ENCODE measurements around the gene NFATC2. TPM values are rescaled to one million over a fixed set of nuclear protein-coding genes. Genes with fewer than 3 reads are reported as not detected.

Gene NFATC2
- polyA plus RNA-seq, 1 experiment = 0.21 TPM

- Histone ChIP-seq H3K4me3 (ENCODE audit: low read depth, low read length) (no peak overlapping the region), H3K36me3 (ENCODE audit: control insufficient read depth, insufficient read depth, low read length) (no peaks in the 10 kb centered on the region), H3K27me3 (ENCODE audit: control insufficient read depth, insufficient read depth, low read length) (no peaks in the 10 kb centered on the region)
- TF ChIP-seq, protein P1, sequence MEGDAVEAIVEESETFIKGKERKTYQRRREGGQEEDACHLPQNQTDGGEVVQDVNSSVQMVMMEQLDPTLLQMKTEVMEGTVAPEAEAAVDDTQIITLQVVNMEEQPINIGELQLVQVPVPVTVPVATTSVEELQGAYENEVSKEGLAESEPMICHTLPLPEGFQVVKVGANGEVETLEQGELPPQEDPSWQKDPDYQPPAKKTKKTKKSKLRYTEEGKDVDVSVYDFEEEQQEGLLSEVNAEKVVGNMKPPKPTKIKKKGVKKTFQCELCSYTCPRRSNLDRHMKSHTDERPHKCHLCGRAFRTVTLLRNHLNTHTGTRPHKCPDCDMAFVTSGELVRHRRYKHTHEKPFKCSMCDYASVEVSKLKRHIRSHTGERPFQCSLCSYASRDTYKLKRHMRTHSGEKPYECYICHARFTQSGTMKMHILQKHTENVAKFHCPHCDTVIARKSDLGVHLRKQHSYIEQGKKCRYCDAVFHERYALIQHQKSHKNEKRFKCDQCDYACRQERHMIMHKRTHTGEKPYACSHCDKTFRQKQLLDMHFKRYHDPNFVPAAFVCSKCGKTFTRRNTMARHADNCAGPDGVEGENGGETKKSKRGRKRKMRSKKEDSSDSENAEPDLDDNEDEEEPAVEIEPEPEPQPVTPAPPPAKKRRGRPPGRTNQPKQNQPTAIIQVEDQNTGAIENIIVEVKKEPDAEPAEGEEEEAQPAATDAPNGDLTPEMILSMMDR (IDR thresholded peaks at IDR 0.05; ENCODE audit: insufficient read depth, low read depth, low read length) = no peak
- CTCF ChIA-PET = no interaction called here
- POLR2A ChIA-PET = no interaction called here
- DNase-seq (ENCODE audit: low read depth) = no peak
Measured at GRCh38 chr20:51450221-51450712, 92.3 kb downstream of the NFATC2 start.

DNA sequence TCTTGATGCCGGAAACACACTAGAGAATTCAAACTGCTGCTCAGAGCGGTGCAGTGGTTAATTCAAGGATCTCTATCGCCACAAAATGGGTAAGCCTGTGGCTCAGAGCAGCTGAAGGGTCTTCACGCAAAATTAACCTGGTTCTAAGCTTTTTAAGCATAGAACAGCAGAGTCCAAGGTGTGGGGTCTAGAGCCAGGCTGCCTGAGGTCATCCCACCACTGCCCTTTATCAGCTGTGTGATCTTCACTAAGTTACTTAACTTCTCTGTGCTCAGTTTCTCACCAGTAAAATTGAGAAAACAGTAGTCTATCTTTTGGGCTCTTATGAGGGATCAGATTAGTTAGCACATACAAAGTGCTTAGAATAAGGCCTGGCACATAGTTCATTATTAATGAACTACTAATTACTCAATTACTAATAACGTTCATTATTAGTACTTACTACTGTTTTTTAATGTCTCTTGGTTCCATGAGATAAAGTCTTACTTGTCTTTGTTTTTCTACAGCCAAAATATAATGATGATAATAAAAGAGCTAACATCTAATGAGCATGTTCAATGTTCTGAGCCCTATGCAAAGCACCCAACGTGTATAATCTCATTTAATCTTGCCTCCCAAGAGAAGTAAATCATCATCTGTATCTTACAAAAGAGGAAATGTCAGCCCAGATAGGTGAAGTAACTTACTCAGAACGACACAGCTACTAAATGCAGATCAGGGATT lies 92.9 kb downstream of the NFATC2 start:
- TF ChIP-seq, protein P1 (IDR thresholded peaks at IDR 0.05; ENCODE audit: insufficient read depth, low read depth, low read length) = no peak
- ChIA-PET POLR2A (no interaction called here), CTCF (interaction anchor here (1.6 kb wide), 1 partner anchor 145 kb away, joined by 4 read pairs; no protein-coding TSS in a partner anchor)
- no peak overlapping the region for H3K4me3 ChIP-seq (ENCODE audit: low read depth, low read length)
- no peaks in the 10 kb centered on the region for H3K36me3 ChIP-seq (ENCODE audit: control insufficient read depth, insufficient read depth, low read length)
- no peaks in the 10 kb centered on the region for H3K27me3 ChIP-seq (ENCODE audit: control insufficient read depth, insufficient read depth, low read length)
- no peak for DNase-seq (ENCODE audit: low read depth)

GRCh38 chr20:51447765-51448148 lies 94.8 kb downstream of the NFATC2 start:
- H3K36me3 ChIP-seq (ENCODE audit: control insufficient read depth, insufficient read depth, low read length) = no peaks in the 10 kb centered on the region
- no peaks in the 10 kb centered on the region for H3K27me3 ChIP-seq (ENCODE audit: control insufficient read depth, insufficient read depth, low read length)
- POLR2A ChIA-PET = no interaction called here
- TF ChIP-seq, protein P1 (IDR thresholded peaks at IDR 0.05; ENCODE audit: insufficient read depth, low read depth, low read length) = no peak
- CTCF ChIA-PET = interaction anchor here (1.3 to 1.4 kb wide), 3 partner anchors 8 to 460 kb away, joined by 4 to 5 read pairs (median 4); no protein-coding TSS in a partner anchor
- no peak overlapping the region for H3K4me3 ChIP-seq (ENCODE audit: low read depth, low read length)
- no peak for DNase-seq (ENCODE audit: low read depth)

- no peaks in the 10 kb centered on the region for H3K36me3 ChIP-seq (ENCODE audit: control insufficient read depth, insufficient read depth, low read length)
- TF ChIP-seq, protein P1 (IDR thresholded peaks at IDR 0.05; ENCODE audit: insufficient read depth, low read depth, low read length) = 0 out of 2 replicates have a peak, but pooled peaks have one; percentile 6
- POLR2A ChIA-PET = interaction anchor here (0.7 kb wide), 1 partner anchor 10 kb away, joined by 5 read pairs; no protein-coding TSS in a partner anchor
- H3K4me3 ChIP-seq (ENCODE audit: low read depth, low read length) = no peak overlapping the region
- CTCF ChIA-PET = interaction anchor here (1.0 to 1.4 kb wide), 5 partner anchors 9 to 460 kb away, joined by 3 to 5 read pairs (median 4); no protein-coding TSS in a partner anchor
- H3K27me3 ChIP-seq (ENCODE audit: control insufficient read depth, insufficient read depth, low read length) = no peaks in the 10 kb centered on the region
- peak; percentile 94 for DNase-seq (ENCODE audit: low read depth)
Measured at GRCh38 chr20:51447097-51447764, 95.3 kb downstream of the NFATC2 start.

DNA sequence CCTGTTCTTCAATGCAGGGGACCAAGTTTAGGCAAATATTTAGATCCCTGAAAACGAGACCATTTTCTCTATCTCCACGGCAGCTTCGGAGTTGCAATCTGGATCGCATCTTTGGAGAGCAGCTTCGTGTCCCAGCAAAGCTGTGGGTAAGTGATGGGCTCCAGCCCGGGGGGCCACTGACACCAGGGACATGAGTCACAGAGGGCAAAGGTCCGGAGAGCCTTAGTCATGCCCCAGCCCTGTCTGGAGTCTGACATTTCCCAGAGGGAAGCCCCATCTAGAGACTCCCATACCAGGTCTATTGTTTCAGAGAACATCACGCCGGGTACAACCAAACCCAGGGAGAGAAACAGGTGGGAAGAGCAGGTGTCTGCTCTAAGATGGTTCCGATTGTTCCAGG lies 95.9 kb downstream of the NFATC2 start:
- CTCF ChIA-PET = interaction anchor here (1.0 to 1.4 kb wide), 5 partner anchors 9 to 459 kb away, joined by 3 to 5 read pairs (median 4); no protein-coding TSS in a partner anchor
- TF ChIP-seq, protein P1 (IDR thresholded peaks at IDR 0.05; ENCODE audit: insufficient read depth, low read depth, low read length) = no peak
- peak; percentile 28 for DNase-seq (ENCODE audit: low read depth)
- H3K27me3 ChIP-seq (ENCODE audit: control insufficient read depth, insufficient read depth, low read length) = no peaks in the 10 kb centered on the region
- no peak overlapping the region for H3K4me3 ChIP-seq (ENCODE audit: low read depth, low read length)
- POLR2A ChIA-PET = interaction anchor here (0.7 kb wide), 1 partner anchor 11 kb away, joined by 5 read pairs; no protein-coding TSS in a partner anchor
- no peaks in the 10 kb centered on the region for H3K36me3 ChIP-seq (ENCODE audit: control insufficient read depth, insufficient read depth, low read length)
